Measurements from ENCODE around the gene PRR5L.
A peak's percentile ranks its signal among the peaks of the same experiment; 100 is the strongest.

Gene PRR5L

GRCh38 chr11:36345535-36346141, 49.5 kb downstream of the PRR5L start:
- ChIA-PET POLR2A (no interaction called here), CTCF (interaction anchor here (1.7 kb wide), 1 partner anchor 132 kb away, joined by 4 read pairs; no protein-coding TSS in a partner anchor)
- H3K9me3 ChIP-seq (ENCODE audit: control extremely low read depth in 1 of 5, control insufficient read depth in 4 of 5, insufficient read depth in 2 of 5, low read depth in 1 of 5, low read length in 4 of 5): no peaks in the 10 kb centered on the region
- no peak overlapping the region for H3K4me3 ChIP-seq (ENCODE audit: control insufficient read depth in 1 of 7, extremely low read depth in 1 of 7, insufficient read depth in 4 of 7, low read depth in 2 of 7, low read length in 6 of 7)
- no peaks in the 10 kb centered on the region for H3K36me3 ChIP-seq (ENCODE audit: control insufficient read depth in 4 of 4, insufficient read depth in 4 of 4, low read length in 3 of 4)
- H3K27me3 ChIP-seq (replicated peaks in 2 of 5; ENCODE audit: control insufficient read depth in 4 of 5, insufficient read depth in 5 of 5, low read length in 4 of 5): no peaks in the 10 kb centered on the region
- H3K4me1 ChIP-seq (ENCODE audit: control extremely low read depth in 1 of 4, control insufficient read depth in 4 of 4, insufficient read depth in 4 of 4, low read length in 3 of 4): peaks cover 0 to 9% (median 2%) of the 10 kb centered on the region in 4 experiments
- DNase-seq: no peak
- WGBS (ENCODE audit: insufficient coverage): 94% methylated on average over 6 of the region's 7 CpGs
- no peak overlapping the region for H3K27ac ChIP-seq (ENCODE audit: insufficient read depth in 1 of 2, low read depth in 1 of 2, low read length in 2 of 2, poor library complexity in 1 of 2, severe bottlenecking in 2 of 2)

- WGBS (ENCODE audit: insufficient coverage): 100% methylated on average over 2 of the region's 5 CpGs
- ChIA-PET CTCF (interaction anchor here (1.5 to 1.7 kb wide), 4 partner anchors 13 to 131 kb away, joined by 3 to 4 read pairs (median 4); no protein-coding TSS in a partner anchor), POLR2A (no interaction called here)
- no peak overlapping the region for H3K27ac ChIP-seq (ENCODE audit: insufficient read depth in 1 of 2, low read depth in 1 of 2, low read length in 2 of 2, poor library complexity in 1 of 2, severe bottlenecking in 2 of 2)
- H3K27me3 ChIP-seq (replicated peaks in 2 of 5; ENCODE audit: control insufficient read depth in 4 of 5, insufficient read depth in 5 of 5, low read length in 4 of 5): no peaks in the 10 kb centered on the region
- DNase-seq: no peak
- H3K4me1 ChIP-seq (ENCODE audit: control extremely low read depth in 1 of 4, control insufficient read depth in 4 of 4, insufficient read depth in 4 of 4, low read length in 3 of 4): peaks cover 0 to 4% (median 0%) of the 10 kb centered on the region in 4 experiments
- no peak overlapping the region for H3K4me3 ChIP-seq (ENCODE audit: control insufficient read depth in 1 of 7, extremely low read depth in 1 of 7, insufficient read depth in 4 of 7, low read depth in 2 of 7, low read length in 6 of 7)
- H3K36me3 ChIP-seq (ENCODE audit: control insufficient read depth in 4 of 4, insufficient read depth in 4 of 4, low read length in 3 of 4): no peaks in the 10 kb centered on the region
- no peaks in the 10 kb centered on the region for H3K9me3 ChIP-seq (ENCODE audit: control extremely low read depth in 1 of 5, control insufficient read depth in 4 of 5, insufficient read depth in 2 of 5, low read depth in 1 of 5, low read length in 4 of 5)
These were observed 50.7 kb downstream of the PRR5L start for GRCh38 chr11:36346562-36347383.

- Histone ChIP-seq H3K27ac (ENCODE audit: insufficient read depth in 1 of 2, low read depth in 1 of 2, low read length in 2 of 2, poor library complexity in 1 of 2, severe bottlenecking in 2 of 2) (no peak overlapping the region), H3K9me3 (ENCODE audit: control extremely low read depth in 1 of 5, control insufficient read depth in 4 of 5, insufficient read depth in 2 of 5, low read depth in 1 of 5, low read length in 4 of 5) (no peaks in the 10 kb centered on the region), H3K4me1 (ENCODE audit: control extremely low read depth in 1 of 4, control insufficient read depth in 4 of 4, insufficient read depth in 4 of 4, low read length in 3 of 4) (peaks cover 0 to 4% (median 0%) of the 10 kb centered on the region in 4 experiments), H3K36me3 (ENCODE audit: control insufficient read depth in 4 of 4, insufficient read depth in 4 of 4, low read length in 3 of 4) (no peaks in the 10 kb centered on the region), H3K4me3 (ENCODE audit: control insufficient read depth in 1 of 7, extremely low read depth in 1 of 7, insufficient read depth in 4 of 7, low read depth in 2 of 7, low read length in 6 of 7) (no peak overlapping the region), H3K27me3 (replicated peaks in 2 of 5; ENCODE audit: control insufficient read depth in 4 of 5, insufficient read depth in 5 of 5, low read length in 4 of 5) (no peaks in the 10 kb centered on the region)
- DNase-seq: no peak
- WGBS (ENCODE audit: insufficient coverage): 100% methylated on average over 1 of the region's 1 CpG
- POLR2A ChIA-PET: no interaction called here
- CTCF ChIA-PET: interaction anchor here (1.1 to 1.7 kb wide), 5 partner anchors 10 to 130 kb away, joined by 3 to 4 read pairs (median 4); no protein-coding TSS in a partner anchor
These were observed 51.4 kb downstream of the PRR5L start for GRCh38 chr11:36347384-36347906.

- H3K27ac ChIP-seq (ENCODE audit: insufficient read depth in 1 of 2, low read depth in 1 of 2, low read length in 2 of 2, poor library complexity in 1 of 2, severe bottlenecking in 2 of 2): no peak overlapping the region
- CTCF ChIA-PET: interaction anchor here (0.5 to 1.0 kb wide), 2 partner anchors 57 to 130 kb away, joined by 3 read pairs; no protein-coding TSS in a partner anchor
- DNase-seq: no peak
- 67% methylated on average over 7 of the region's 8 CpGs for WGBS (ENCODE audit: insufficient coverage)
- H3K4me3 ChIP-seq (ENCODE audit: control insufficient read depth in 1 of 7, extremely low read depth in 1 of 7, insufficient read depth in 4 of 7, low read depth in 2 of 7, low read length in 6 of 7): no peak overlapping the region
- POLR2A ChIA-PET: interaction anchor here (0.7 kb wide), 1 partner anchor 139 kb away, joined by 4 read pairs; no protein-coding TSS in a partner anchor
- peaks cover 0 to 4% (median 0%) of the 10 kb centered on the region in 4 experiments for H3K4me1 ChIP-seq (ENCODE audit: control extremely low read depth in 1 of 4, control insufficient read depth in 4 of 4, insufficient read depth in 4 of 4, low read length in 3 of 4)
- H3K9me3 ChIP-seq (ENCODE audit: control extremely low read depth in 1 of 5, control insufficient read depth in 4 of 5, insufficient read depth in 2 of 5, low read depth in 1 of 5, low read length in 4 of 5): no peaks in the 10 kb centered on the region
- no peaks in the 10 kb centered on the region for H3K36me3 ChIP-seq (ENCODE audit: control insufficient read depth in 4 of 4, insufficient read depth in 4 of 4, low read length in 3 of 4)
- no peaks in the 10 kb centered on the region for H3K27me3 ChIP-seq (replicated peaks in 2 of 5; ENCODE audit: control insufficient read depth in 4 of 5, insufficient read depth in 5 of 5, low read length in 4 of 5)
These were observed 53.5 kb downstream of the PRR5L start for GRCh38 chr11:36349351-36350136.

- Histone ChIP-seq H3K9me3 (ENCODE audit: control extremely low read depth in 1 of 5, control insufficient read depth in 4 of 5, insufficient read depth in 2 of 5, low read depth in 1 of 5, low read length in 4 of 5) (no peaks in the 10 kb centered on the region), H3K27ac (ENCODE audit: insufficient read depth in 1 of 2, low read depth in 1 of 2, low read length in 2 of 2, poor library complexity in 1 of 2, severe bottlenecking in 2 of 2) (no peak overlapping the region), H3K27me3 (replicated peaks in 2 of 5; ENCODE audit: control insufficient read depth in 4 of 5, insufficient read depth in 5 of 5, low read length in 4 of 5) (no peaks in the 10 kb centered on the region), H3K4me1 (ENCODE audit: control extremely low read depth in 1 of 4, control insufficient read depth in 4 of 4, insufficient read depth in 4 of 4, low read length in 3 of 4) (peaks cover 0 to 8% (median 0%) of the 10 kb centered on the region in 4 experiments), H3K4me3 (ENCODE audit: control insufficient read depth in 1 of 7, extremely low read depth in 1 of 7, insufficient read depth in 4 of 7, low read depth in 2 of 7, low read length in 6 of 7) (no peak overlapping the region), H3K36me3 (ENCODE audit: control insufficient read depth in 4 of 4, insufficient read depth in 4 of 4, low read length in 3 of 4) (no peaks in the 10 kb centered on the region)
- 7% methylated on average over 1 of the region's 1 CpG for WGBS (ENCODE audit: insufficient coverage)
- ChIA-PET CTCF (interaction anchor here (0.5 kb wide), 1 partner anchor 130 kb away, joined by 3 read pairs; no protein-coding TSS in a partner anchor), POLR2A (no interaction called here)
- peak in 1 of 3 donors; percentile 60 for DNase-seq
These were observed 54.0 kb downstream of the PRR5L start for GRCh38 chr11:36350137-36350513.

- CTCF ChIA-PET: interaction anchor here (0.7 to 6.0 kb wide), 12 partner anchors 8 to 140 kb away, joined by 3 to 50 read pairs (median 4); no protein-coding TSS in a partner anchor
- DNase-seq: peak in 2 of 3 donors; percentile 46 to 47
- no CpG with 5 or more reads among the region's 3 CpGs for WGBS (ENCODE audit: insufficient coverage)
- H3K27ac ChIP-seq (ENCODE audit: insufficient read depth in 1 of 2, low read depth in 1 of 2, low read length in 2 of 2, poor library complexity in 1 of 2, severe bottlenecking in 2 of 2): no peak overlapping the region
- H3K9me3 ChIP-seq (ENCODE audit: control extremely low read depth in 1 of 5, control insufficient read depth in 4 of 5, insufficient read depth in 2 of 5, low read depth in 1 of 5, low read length in 4 of 5): no peaks in the 10 kb centered on the region
- peaks cover 16 to 35% (median 17%) of the 10 kb centered on the region in 4 experiments for H3K4me1 ChIP-seq (ENCODE audit: control extremely low read depth in 1 of 4, control insufficient read depth in 4 of 4, insufficient read depth in 4 of 4, low read length in 3 of 4)
- no peaks in the 10 kb centered on the region for H3K36me3 ChIP-seq (ENCODE audit: control insufficient read depth in 4 of 4, insufficient read depth in 4 of 4, low read length in 3 of 4)
- no peak overlapping the region for H3K4me3 ChIP-seq (ENCODE audit: control insufficient read depth in 1 of 7, extremely low read depth in 1 of 7, insufficient read depth in 4 of 7, low read depth in 2 of 7, low read length in 6 of 7)
- POLR2A ChIA-PET: no interaction called here
- no peaks in the 10 kb centered on the region for H3K27me3 ChIP-seq (replicated peaks in 2 of 5; ENCODE audit: control insufficient read depth in 4 of 5, insufficient read depth in 5 of 5, low read length in 4 of 5)
These were observed 56.8 kb downstream of the PRR5L start for GRCh38 chr11:36352922-36353321.
